Fibroblast of lung (primary cell): ENCODE measurements around the gene RNU6-9.

ENCODE experiments used
- CTCF ChIP-seq, 2 donors: IDR thresholded peaks in 1 of 2; conservative IDR thresholded peaks in 1 of 2; 1 replicate in 1 of 2; 2 replicates in 1 of 2; pipeline ENCODE4 v1.5.1; 2011 to 2012; ENCODE audit warnings: low read length in 2 of 2, control low read depth in 1 of 2, inconsistent platforms in 1 of 2, low read depth in 1 of 2, mild to moderate bottlenecking in 1 of 2
- EZH2 ChIP-seq: IDR thresholded peaks from 2 replicates; pipeline ENCODE4 v1.5.1; 2012; ENCODE audit warnings: low read length, control low read depth, mild to moderate bottlenecking; ENCODE audit errors: missing control alignments

- TF ChIP-seq CTCF (conservative IDR thresholded peaks at IDR 0.05 in 1 of 2, IDR thresholded peaks at IDR 0.05 in 1 of 2; ENCODE audit: low read depth in 1 of 2, low read length in 2 of 2) (no peak), EZH2 (no peak)
Measured at GRCh38 chr19:861756-862580, 31.3 kb upstream of the RNU6-9 start.
